Measurements from ENCODE around the gene PUM1. TPM values are rescaled to one million over a fixed set of nuclear protein-coding genes. Genes with fewer than 3 reads are reported as not detected.

PUM1 gene
- total RNA-seq, 1 experiment from 2014 or later: 43.3 TPM

DNA sequence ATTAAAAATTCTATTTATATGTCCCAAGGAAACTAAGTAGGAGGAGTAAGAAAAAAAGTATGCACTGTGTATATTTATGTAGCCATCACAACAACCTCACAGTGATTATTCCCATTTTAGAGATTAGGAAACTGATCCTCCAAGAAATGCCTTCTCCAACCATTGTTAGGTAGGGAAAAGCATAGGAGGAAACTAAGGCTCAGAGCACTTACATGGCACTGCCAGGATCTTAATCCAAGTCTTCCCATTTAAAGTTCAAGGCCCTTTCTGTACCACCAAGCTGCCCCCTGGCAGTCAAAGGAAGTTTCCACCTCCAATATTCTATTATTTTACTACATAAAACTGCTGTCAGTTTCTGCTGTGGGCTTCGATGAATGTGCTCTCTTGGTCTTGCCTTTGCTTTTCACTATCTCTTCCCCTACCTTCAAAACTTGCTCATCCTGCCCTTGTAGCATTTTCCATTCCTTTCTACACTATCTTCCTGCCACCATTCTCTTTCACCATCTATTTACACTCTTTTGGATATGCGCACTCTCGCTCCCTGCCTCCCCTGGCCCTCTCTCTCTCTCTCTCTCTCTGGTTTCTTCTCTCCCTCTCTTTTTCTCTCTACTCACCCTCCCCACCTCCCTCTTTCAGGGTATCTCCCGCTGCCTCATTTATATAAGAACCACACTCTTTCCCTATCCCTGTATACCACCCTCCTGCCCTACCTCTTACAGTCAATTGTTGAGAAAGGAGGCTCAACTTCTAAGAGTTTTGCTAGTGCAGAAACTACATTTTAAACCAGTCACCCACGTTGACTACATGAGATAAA is 34.0 kb downstream of the PUM1 start:
- BruUV-seq (replicated peaks): no TSS peak
- intact Hi-C loops (cut with micrococcal nuclease): no loop called here

GRCh38 chr1:31029026-31029425 is 36.5 kb downstream of the PUM1 start:
- H3K27ac ChIP-seq (ENCODE audit: low read length): no peak overlapping the region
- H3K9me2 ChIP-seq (replicated peaks; ENCODE audit: low read length): no peaks in the 10 kb centered on the region
- H3F3A ChIP-seq (ENCODE audit: low read length, unreplicated experiment): no peaks in the 10 kb centered on the region
- peaks cover 80% of the 10 kb centered on the region for H4K20me1 ChIP-seq (ENCODE audit: low read length)
- peaks cover 21% of the 10 kb centered on the region for H3K36me3 ChIP-seq (ENCODE audit: low read depth, low read length)
- no peak for TF ChIP-seq EZH2phosphoT487 (IDR thresholded peaks at IDR 0.05; ENCODE audit: borderline replicate concordance, low read length)
- TF ChIP-seq CTCF (conservative IDR thresholded peaks at IDR 0.05; ENCODE audit: low read depth, low read length): no peak
- no peak for TF ChIP-seq EZH2 (IDR thresholded peaks at IDR 0.05; ENCODE audit: low read length, unreplicated experiment)
- H3K79me2 ChIP-seq (ENCODE audit: low read length): peaks cover 99% of the 10 kb centered on the region
- POLR2A ChIA-PET (ENCODE audit: unreplicated experiment): no interaction called here
- no peak overlapping the region for H3K4me3 ChIP-seq (ENCODE audit: low read length)
- H3K4me2 ChIP-seq (ENCODE audit: low read length): no peak overlapping the region
- ATAC-seq: no peak
- no peaks in the 10 kb centered on the region for H3K9me3 ChIP-seq (ENCODE audit: low read length)
- H3K9ac ChIP-seq (ENCODE audit: low read length): no peak overlapping the region
- CTCF ChIA-PET: no interaction called here
- H2AFZ ChIP-seq (ENCODE audit: low read length): no peak overlapping the region
- H3K4me1 ChIP-seq (ENCODE audit: insufficient read depth, low read length): peaks cover 22% of the 10 kb centered on the region
- BruUV-seq (replicated peaks): no TSS peak
- no peaks in the 10 kb centered on the region for H3K27me3 ChIP-seq (ENCODE audit: low read length)
- intact Hi-C loops (cut with micrococcal nuclease): no loop called here
- DNase-seq: no peak

More for the DNA sequence above, 34.0 kb downstream of the PUM1 start:
- Histone ChIP-seq H3K4me2 (ENCODE audit: low read length) (no peak overlapping the region), H4K20me1 (ENCODE audit: low read length) (peaks cover 83% of the 10 kb centered on the region), H2AFZ (ENCODE audit: low read length) (no peak overlapping the region), H3F3A (ENCODE audit: low read length, unreplicated experiment) (no peaks in the 10 kb centered on the region), H3K79me2 (ENCODE audit: low read length) (peaks cover 99% of the 10 kb centered on the region), H3K27me3 (ENCODE audit: low read length) (no peaks in the 10 kb centered on the region), H3K9ac (ENCODE audit: low read length) (no peak overlapping the region), H3K27ac (ENCODE audit: low read length) (no peak overlapping the region), H3K9me3 (ENCODE audit: low read length) (no peaks in the 10 kb centered on the region), H3K4me1 (ENCODE audit: insufficient read depth, low read length) (peaks cover 5% of the 10 kb centered on the region; the same call in 1 of the 2 replicates), H3K9me2 (replicated peaks; ENCODE audit: low read length) (no peaks in the 10 kb centered on the region), H3K36me3 (ENCODE audit: low read depth, low read length) (peaks cover 22% of the 10 kb centered on the region), H3K4me3 (ENCODE audit: low read length) (no peak overlapping the region)
- no peak for DNase-seq
- ATAC-seq: no peak; the same call in 1 of the 2 replicates
- TF ChIP-seq CTCF (conservative IDR thresholded peaks at IDR 0.05; ENCODE audit: low read depth, low read length) (no peak), EZH2 (IDR thresholded peaks at IDR 0.05; ENCODE audit: low read length, unreplicated experiment) (no peak), EZH2phosphoT487 (IDR thresholded peaks at IDR 0.05; ENCODE audit: borderline replicate concordance, low read length) (no peak)
- CTCF ChIA-PET: no interaction called here
- POLR2A ChIA-PET (ENCODE audit: unreplicated experiment): interaction anchor here (0.6 kb wide), 1 partner anchor 10 kb away, joined by 4 read pairs; no protein-coding TSS in a partner anchor
